22Rv1 (cell line): ENCODE measurements around the gene CARMIL1.

Source experiments
- ZFX ChIP-seq: fragments of 450-650 bp; IDR thresholded peaks from 2 replicates; pipeline ENCODE4 v1.6.1; 2017; ENCODE audit warnings: antibody characterized with exemption, borderline replicate concordance
- TF ChIP-seq, protein P1 (sequence below): fragments of 450-650 bp; IDR thresholded peaks from 2 replicates; pipeline ENCODE4 v1.5.1; 2017; ENCODE audit warnings: mild to moderate bottlenecking

DNA sequence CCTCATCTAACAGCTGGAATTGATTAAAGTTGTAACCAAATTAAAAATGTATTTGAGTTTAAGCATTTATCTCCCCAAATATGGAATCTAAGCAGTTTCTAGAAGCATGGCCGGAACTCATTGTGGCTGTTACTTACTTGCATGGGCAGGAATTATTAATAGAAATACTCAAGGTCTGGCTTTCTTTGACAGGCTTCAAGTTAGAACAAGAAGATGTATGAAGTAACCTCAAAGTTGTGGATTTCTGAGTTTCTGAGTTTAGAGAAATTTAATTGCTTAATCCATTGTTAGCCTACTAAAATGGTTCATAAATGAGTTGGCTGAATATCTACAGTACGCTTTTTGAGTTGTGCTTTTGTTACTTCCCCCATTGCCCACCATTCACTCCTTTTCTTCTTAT, 7.7 kb downstream of the CARMIL1 start:
- TF ChIP-seq, protein P1, sequence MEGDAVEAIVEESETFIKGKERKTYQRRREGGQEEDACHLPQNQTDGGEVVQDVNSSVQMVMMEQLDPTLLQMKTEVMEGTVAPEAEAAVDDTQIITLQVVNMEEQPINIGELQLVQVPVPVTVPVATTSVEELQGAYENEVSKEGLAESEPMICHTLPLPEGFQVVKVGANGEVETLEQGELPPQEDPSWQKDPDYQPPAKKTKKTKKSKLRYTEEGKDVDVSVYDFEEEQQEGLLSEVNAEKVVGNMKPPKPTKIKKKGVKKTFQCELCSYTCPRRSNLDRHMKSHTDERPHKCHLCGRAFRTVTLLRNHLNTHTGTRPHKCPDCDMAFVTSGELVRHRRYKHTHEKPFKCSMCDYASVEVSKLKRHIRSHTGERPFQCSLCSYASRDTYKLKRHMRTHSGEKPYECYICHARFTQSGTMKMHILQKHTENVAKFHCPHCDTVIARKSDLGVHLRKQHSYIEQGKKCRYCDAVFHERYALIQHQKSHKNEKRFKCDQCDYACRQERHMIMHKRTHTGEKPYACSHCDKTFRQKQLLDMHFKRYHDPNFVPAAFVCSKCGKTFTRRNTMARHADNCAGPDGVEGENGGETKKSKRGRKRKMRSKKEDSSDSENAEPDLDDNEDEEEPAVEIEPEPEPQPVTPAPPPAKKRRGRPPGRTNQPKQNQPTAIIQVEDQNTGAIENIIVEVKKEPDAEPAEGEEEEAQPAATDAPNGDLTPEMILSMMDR: no peak
- no peak for TF ChIP-seq ZFX
